Measurements from ENCODE around the gene PHF13.

DNA sequence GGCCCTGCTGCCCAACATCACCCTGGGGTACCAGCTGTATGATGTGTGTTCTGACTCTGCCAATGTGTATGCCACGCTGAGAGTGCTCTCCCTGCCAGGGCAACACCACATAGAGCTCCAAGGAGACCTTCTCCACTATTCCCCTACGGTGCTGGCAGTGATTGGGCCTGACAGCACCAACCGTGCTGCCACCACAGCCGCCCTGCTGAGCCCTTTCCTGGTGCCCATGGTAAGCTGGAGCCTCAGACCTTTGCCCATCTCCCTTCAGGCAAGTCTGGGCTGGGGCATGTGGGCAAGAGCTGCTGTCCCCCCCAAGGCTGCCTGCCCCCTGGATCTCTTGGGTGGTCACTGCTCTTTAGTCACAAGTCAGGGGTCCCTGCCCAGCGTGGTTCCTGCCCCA, 42.5 kb upstream of the PHF13 start:
- TF ChIP-seq POLR2A (IDR thresholded peaks at IDR 0.05) (no peak), CTCF (IDR thresholded peaks at IDR 0.05) (no peak)

Data from heart left ventricle (tissue), 13 donors.